T-helper 22 cell (primary cell): ENCODE measurements around the gene OASL.

Experiments used
- DNase-seq: peaks from one replicate; pipeline ENCODE4 v3.0.0-alpha.2; 2020; ENCODE audit warnings: low read depth

Gene OASL

GRCh38 chr12:120991965-120992364, 47.1 kb downstream of the OASL start:
- DNase-seq, result no peak

GRCh38 chr12:120990487-120991055, 48.5 kb downstream of the OASL start:
- DNase-seq, result no peak

DNA sequence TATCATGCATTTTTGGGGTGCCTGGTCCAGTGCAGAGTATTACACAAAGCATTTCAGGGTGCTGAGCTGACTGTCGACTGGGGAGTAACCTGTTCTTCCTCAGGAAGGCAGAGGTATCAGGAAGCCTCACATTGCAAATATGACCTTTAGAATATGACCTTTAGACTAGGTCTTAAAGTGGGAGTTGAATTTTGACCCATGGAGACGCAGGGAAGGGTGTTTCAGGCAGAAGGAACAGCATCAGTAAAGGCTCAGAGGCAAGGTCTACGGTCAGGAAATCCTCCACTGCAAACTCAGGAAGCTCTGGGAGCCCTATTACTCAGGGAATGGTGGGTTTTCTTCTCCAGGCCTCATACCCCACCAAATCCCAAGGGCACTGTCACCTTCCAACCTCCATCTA, 49.4 kb downstream of the OASL start:
- no peak for DNase-seq

GRCh38 chr12:120988658-120989057, 50.4 kb downstream of the OASL start:
- DNase-seq, result no peak

GRCh38 chr12:120988234-120988633, 50.8 kb downstream of the OASL start:
- DNase-seq, result no peak

GRCh38 chr12:120984351-120984898, 54.6 kb downstream of the OASL start:
- DNase-seq, result no peak

- no peak for DNase-seq
Observed at GRCh38 chr12:120983759-120984158, 55.3 kb downstream of the OASL start.

DNA sequence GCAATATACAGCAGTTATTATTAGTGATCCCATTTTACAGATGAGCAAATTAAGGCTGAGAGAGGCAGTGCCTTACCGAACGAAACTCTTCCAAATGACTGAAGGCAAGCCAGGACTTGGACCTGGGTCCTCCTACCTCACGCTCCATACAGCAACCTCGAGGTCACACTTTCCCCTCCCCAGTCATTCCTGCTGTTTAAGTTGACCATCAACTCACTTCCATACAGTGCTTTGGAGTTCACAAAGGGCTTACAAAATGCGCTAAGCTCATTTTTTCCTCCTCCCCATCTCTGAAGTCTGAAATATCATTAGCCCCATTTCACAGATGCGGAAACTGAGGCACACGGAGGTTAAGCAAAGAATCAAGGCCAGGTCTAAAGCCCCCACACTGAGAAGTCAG, 56.4 kb downstream of the OASL start:
- no peak for DNase-seq

DNA sequence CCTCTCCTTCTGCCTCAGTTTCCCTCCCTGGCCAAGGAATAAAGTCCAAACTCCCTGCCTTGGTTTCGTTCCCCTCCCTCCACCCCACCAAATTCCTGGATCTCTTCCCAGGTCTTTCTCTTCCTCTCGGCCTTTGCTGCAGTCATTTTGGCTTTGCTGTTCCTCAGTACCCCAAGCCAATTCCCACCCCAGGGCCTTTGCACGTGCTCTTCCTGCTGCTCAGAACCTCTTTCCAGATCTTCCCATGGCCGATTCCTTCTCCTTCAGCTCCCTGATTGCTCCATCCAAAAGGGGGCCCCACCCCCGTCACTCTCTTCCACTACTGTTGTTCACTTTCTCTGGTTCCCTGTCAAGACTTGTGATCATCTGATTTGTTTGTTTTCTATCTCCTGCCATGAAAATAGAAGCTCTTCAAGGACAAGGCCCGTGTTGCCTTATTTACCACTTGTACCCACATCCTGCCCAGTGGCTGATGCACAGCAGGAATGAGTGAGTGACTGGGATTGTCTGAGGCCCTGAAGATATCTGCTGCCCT, 57.6 kb downstream of the OASL start:
- no peak for DNase-seq

GRCh38 chr12:120980800-120981368, 58.2 kb downstream of the OASL start:
- no peak for DNase-seq

- no peak for DNase-seq
Observed at GRCh38 chr12:120979862-120980696, 59.0 kb downstream of the OASL start.

GRCh38 chr12:120979220-120979861, 59.7 kb downstream of the OASL start:
- no peak for DNase-seq

DNA sequence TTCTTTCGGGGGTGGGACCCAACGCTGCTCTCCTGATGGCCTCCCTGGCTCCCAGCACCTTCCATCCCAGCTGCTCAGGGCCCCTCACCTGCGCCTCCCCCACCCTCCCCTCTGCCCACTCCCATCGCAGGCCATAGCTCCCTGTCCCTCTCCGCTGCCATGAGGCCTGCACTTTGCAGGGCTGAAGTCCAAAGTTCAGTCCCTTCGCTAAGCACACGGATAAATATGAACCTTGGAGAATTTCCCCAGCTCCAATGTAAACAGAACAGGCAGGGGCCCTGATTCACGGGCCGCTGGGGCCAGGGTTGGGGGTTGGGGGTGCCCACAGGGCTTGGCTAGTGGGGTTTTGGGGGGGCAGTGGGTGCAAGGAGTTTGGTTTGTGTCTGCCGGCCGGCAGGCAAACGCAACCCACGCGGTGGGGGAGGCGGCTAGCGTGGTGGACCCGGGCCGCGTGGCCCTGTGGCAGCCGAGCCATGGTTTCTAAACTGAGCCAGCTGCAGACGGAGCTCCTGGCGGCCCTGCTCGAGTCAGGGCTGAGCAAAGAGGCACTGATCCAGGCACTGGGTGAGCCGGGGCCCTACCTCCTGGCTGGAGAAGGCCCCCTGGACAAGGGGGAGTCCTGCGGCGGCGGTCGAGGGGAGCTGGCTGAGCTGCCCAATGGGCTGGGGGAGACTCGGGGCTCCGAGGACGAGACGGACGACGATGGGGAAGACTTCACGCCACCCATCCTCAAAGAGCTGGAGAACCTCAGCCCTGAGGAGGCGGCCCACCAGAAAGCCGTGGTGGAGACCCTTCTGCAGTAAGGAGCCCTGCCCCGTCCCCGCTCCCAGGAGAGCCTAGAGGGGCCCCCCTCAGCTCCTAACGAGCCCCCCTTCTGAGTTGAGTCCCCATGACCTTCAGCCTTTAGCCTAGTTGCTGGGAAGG, 60.5 kb downstream of the OASL start, which contains the start of gene HNF1A:
Gene HNF1A, plus strand, starts transcription at position 248 of the 924 bp plus-strand sequence. Its CDS starts 226 bp downstream, at position 474.
- no peak for DNase-seq

- DNase-seq, result no peak
Observed at GRCh38 chr12:120977531-120978295, 61.3 kb downstream of the OASL start.

DNA sequence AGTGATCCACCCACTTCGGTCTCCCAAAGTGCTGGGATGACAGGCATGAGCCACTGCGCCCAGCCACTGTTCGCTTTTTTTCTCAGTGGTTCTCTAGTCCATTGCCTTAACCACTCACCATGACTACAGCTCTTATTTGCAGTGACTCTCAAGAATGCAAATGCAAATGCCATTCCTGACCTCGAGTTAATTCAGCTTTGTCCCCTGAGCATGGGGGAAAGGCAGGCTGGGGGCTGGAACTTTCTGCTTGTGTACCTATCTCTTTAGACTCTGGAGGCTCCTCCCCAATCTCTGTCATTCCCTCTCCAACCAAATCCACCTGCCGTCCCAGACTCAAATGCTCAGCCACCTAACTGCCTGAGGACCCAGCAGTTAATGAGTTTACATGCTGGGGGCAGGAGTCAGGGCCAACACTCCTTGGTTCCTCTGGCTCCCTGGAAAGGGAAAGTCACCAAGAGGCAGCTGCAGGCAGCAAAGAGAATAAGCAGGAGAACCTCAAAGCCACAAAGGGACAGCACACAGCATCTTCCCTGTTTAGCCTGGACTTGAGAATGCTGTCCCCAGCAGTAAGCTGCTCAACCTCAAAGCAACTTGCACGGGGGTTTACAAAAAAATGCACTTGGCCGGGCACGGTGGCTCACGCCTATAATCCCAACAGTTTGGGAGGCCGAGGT, 66.0 kb downstream of the OASL start:
- no peak for DNase-seq

- no peak for DNase-seq
Observed at GRCh38 chr12:120971299-120972180, 67.5 kb downstream of the OASL start.

GRCh38 chr12:120970310-120970709, 68.7 kb downstream of the OASL start:
- no peak for DNase-seq
